Measurements from ENCODE around the gene ARRB1. TPM values are rescaled to one million over a fixed set of nuclear protein-coding genes. Genes with fewer than 3 reads are reported as not detected.
"Not testable (repeated sequence)": the region's sequence is repeated elsewhere in the genome, so short reads cannot be mapped to it uniquely, and the experiment has no call there.

Gene ARRB1
- total RNA-seq, 4 donors from 2014 or later, result 34.7 to 75.0 (median 58.1) TPM

GRCh38 chr11:75380716-75381420, 29.4 kb upstream of the ARRB1 start:
- no peak for TF ChIP-seq CTCF (IDR thresholded peaks at IDR 0.05)
- DNase-seq (ENCODE audit: low spot score) (no peak), ATAC-seq (ENCODE audit: low FRiP score) (peak; percentile 47)

GRCh38 chr11:75380245-75380644, 28.8 kb upstream of the ARRB1 start:
- ATAC-seq (ENCODE audit: low FRiP score) (no peak), DNase-seq (ENCODE audit: low spot score) (no peak)
- no peak for TF ChIP-seq CTCF (IDR thresholded peaks at IDR 0.05)

GRCh38 chr11:75378776-75379175, 27.3 kb upstream of the ARRB1 start:
- not testable (repeated sequence) for DNase-seq (ENCODE audit: low spot score); ATAC-seq (ENCODE audit: low FRiP score)

GRCh38 chr11:75376175-75376574, 24.7 kb upstream of the ARRB1 start:
- no peak for TF ChIP-seq CTCF (IDR thresholded peaks at IDR 0.05)
- ATAC-seq (ENCODE audit: low FRiP score) (no peak), DNase-seq (ENCODE audit: low spot score) (no peak)

- DNase-seq (ENCODE audit: low spot score), result no peak
- TF ChIP-seq CTCF (IDR thresholded peaks at IDR 0.05), result no peak
- ATAC-seq (ENCODE audit: low FRiP score), result no peak
Measured at GRCh38 chr11:75375626-75376025, 24.2 kb upstream of the ARRB1 start.

- no peak for TF ChIP-seq CTCF (IDR thresholded peaks at IDR 0.05)
- DNase-seq (ENCODE audit: low spot score) (no peak), ATAC-seq (ENCODE audit: low FRiP score) (no peak)
Measured at GRCh38 chr11:75374646-75375045, 23.2 kb upstream of the ARRB1 start.

- DNase-seq (ENCODE audit: low spot score), result no peak
- TF ChIP-seq CTCF (IDR thresholded peaks at IDR 0.05), result no peak
- ATAC-seq (ENCODE audit: low FRiP score), result no peak
Measured at GRCh38 chr11:75373201-75373600, 21.7 kb upstream of the ARRB1 start.

Measured in omental fat pad (tissue), 4 donors.